ENCODE measurements around the gene STK10.

The STK10 gene

DNA sequence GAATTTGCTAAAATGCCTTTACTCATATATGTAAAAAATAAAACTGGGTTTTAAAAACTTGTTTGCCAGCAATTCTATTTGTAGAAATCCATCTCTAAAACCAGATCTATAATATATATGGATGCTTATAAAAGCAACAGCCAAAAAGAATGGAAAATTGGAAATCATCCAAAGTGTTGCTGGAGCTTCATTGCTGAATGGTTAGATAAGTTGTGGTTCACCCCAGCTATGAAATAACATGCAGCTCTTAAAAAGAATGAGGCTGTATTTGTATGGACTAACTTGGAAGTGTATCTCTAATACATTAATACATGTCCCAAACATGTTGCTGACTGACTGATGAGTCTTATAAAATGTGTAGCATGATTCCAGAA lies 76.2 kb downstream of the STK10 start:
- Histone ChIP-seq H3K4me2 (ENCODE audit: low read length) (peak overlapping the region; percentile 61), H3K9me2 (replicated peaks; ENCODE audit: control insufficient read depth, low read length) (no peaks in the 10 kb centered on the region), H3K79me2 (ENCODE audit: control insufficient read depth, low read length) (peaks cover 2% of the 10 kb centered on the region; the same call in 1 of the 2 replicates), H4K20me1 (ENCODE audit: control insufficient read depth, insufficient read depth, low read depth, low read length) (no peaks in the 10 kb centered on the region), H3K9me3 (ENCODE audit: control insufficient read depth, insufficient read depth, low read length) (no peaks in the 10 kb centered on the region), H3K27me3 (ENCODE audit: control insufficient read depth, low read length) (no peaks in the 10 kb centered on the region), H3K36me3 (ENCODE audit: control insufficient read depth, low read length) (peaks cover 16% of the 10 kb centered on the region), H3K4me3 (ENCODE audit: low read length) (peak overlapping the region; percentile 55), H3F3A (ENCODE audit: control insufficient read depth, insufficient read depth) (peaks cover 20% of the 10 kb centered on the region), H3K4me1 (ENCODE audit: control insufficient read depth, low read length) (peaks cover 60% of the 10 kb centered on the region), H3K27ac (ENCODE audit: low read depth, low read length) (peak overlapping the region; percentile 55)
- TF ChIP-seq, protein P1, sequence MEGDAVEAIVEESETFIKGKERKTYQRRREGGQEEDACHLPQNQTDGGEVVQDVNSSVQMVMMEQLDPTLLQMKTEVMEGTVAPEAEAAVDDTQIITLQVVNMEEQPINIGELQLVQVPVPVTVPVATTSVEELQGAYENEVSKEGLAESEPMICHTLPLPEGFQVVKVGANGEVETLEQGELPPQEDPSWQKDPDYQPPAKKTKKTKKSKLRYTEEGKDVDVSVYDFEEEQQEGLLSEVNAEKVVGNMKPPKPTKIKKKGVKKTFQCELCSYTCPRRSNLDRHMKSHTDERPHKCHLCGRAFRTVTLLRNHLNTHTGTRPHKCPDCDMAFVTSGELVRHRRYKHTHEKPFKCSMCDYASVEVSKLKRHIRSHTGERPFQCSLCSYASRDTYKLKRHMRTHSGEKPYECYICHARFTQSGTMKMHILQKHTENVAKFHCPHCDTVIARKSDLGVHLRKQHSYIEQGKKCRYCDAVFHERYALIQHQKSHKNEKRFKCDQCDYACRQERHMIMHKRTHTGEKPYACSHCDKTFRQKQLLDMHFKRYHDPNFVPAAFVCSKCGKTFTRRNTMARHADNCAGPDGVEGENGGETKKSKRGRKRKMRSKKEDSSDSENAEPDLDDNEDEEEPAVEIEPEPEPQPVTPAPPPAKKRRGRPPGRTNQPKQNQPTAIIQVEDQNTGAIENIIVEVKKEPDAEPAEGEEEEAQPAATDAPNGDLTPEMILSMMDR (IDR thresholded peaks at IDR 0.05; ENCODE audit: low read depth, low read length, poor library complexity, severe bottlenecking) = no peak
- TF ChIP-seq EZH2phosphoT487 (IDR thresholded peaks at IDR 0.05; ENCODE audit: borderline replicate concordance, low read length) = no peak

DNA sequence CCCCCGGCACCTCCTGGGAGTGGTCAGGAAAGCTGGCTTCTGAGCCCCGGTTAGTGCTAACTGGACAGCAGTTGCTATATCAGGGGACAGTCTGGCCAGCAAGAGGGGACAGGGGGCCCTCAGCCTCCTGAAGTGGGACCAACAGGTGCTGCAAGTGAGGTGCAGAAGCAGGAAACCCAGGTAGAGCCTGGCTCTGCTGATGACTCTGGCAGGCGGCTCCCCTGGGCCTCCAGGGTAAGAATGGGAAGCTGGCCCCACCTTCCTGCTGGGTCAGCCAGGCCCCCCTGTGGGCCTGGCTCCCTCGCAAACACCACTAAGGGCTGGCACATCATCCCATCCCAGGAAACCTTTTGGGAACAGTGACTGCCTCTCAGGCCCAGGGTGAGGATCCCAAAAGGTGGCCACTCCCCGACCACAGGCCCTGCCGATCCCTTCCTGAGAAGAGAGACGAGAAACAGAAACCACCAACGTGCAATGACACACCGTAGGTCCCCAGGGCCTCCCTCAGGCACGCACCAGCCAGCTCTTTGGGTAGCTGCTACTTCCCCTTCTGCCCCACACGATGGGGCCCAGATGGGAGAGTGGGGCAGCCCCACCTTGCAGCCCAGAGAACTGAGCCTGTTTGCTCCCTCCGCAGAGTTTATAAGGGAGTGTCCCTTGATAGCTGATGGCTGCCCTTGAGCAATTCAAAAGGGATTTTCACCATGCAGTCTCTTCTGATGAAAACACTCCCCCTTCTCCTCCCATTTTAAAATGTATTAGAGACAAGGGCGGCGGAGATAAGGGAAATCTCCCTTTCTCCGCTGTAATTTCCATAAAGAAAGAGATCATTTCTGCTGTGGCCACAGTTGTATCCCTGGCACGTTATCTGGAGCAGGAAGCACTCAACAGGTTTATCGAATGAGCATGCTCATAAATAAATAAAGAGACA lies 76.8 kb downstream of the STK10 start:
- TF ChIP-seq, protein P1 (IDR thresholded peaks at IDR 0.05; ENCODE audit: low read depth, low read length, poor library complexity, severe bottlenecking) = no peak
- no peak for TF ChIP-seq EZH2phosphoT487 (IDR thresholded peaks at IDR 0.05; ENCODE audit: borderline replicate concordance, low read length)
- Histone ChIP-seq H3K4me3 (ENCODE audit: low read length) (peak overlapping the region; percentile 55), H3K79me2 (ENCODE audit: control insufficient read depth, low read length) (peaks cover 2% of the 10 kb centered on the region; the same call in 1 of the 2 replicates), H3K27ac (ENCODE audit: low read depth, low read length) (peak overlapping the region; percentile 55), H3K36me3 (ENCODE audit: control insufficient read depth, low read length) (peaks cover 19% of the 10 kb centered on the region), H3K9me2 (replicated peaks; ENCODE audit: control insufficient read depth, low read length) (no peaks in the 10 kb centered on the region), H4K20me1 (ENCODE audit: control insufficient read depth, insufficient read depth, low read depth, low read length) (no peaks in the 10 kb centered on the region), H3F3A (ENCODE audit: control insufficient read depth, insufficient read depth) (peaks cover 20% of the 10 kb centered on the region), H3K4me1 (ENCODE audit: control insufficient read depth, low read length) (peaks cover 64% of the 10 kb centered on the region), H3K9me3 (ENCODE audit: control insufficient read depth, insufficient read depth, low read length) (no peaks in the 10 kb centered on the region), H3K27me3 (ENCODE audit: control insufficient read depth, low read length) (no peaks in the 10 kb centered on the region), H3K4me2 (ENCODE audit: low read length) (peak overlapping the region; percentile 61)

DNA sequence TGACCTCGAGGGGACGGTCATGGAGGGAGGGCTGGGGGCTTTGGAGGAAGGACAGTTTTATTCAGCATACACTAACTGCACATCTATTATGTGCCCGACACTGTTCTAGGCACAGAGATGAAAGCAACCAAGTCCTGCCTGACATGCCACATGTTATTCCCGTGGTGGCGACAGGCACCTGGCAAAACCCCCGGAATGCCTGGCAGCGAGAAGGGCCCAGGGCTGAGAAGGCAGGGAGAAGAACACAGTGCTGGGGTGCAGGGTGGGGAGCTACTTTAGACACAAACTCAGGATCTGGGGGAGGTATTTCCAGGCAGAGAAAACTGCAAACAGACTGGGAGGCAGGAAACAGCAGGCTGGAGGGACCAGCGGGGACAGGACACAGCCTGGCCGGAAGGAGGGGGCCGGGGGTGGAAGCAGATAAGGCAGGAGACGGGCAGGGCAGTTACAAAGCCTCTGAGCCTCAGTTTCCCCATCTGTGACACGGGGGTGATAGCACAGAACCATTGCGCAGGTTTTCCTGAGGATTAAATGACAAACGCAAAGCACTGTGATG lies 77.7 kb downstream of the STK10 start:
- Histone ChIP-seq H3K9me2 (replicated peaks; ENCODE audit: control insufficient read depth, low read length) (no peaks in the 10 kb centered on the region), H3K9me3 (ENCODE audit: control insufficient read depth, insufficient read depth, low read length) (no peaks in the 10 kb centered on the region), H3K27me3 (ENCODE audit: control insufficient read depth, low read length) (no peaks in the 10 kb centered on the region), H3K27ac (ENCODE audit: low read depth, low read length) (no peak overlapping the region), H3K4me3 (ENCODE audit: low read length) (no peak overlapping the region), H3K4me1 (ENCODE audit: control insufficient read depth, low read length) (peaks cover 58% of the 10 kb centered on the region), H3K4me2 (ENCODE audit: low read length) (peak overlapping the region; percentile 61), H3F3A (ENCODE audit: control insufficient read depth, insufficient read depth) (peaks cover 14% of the 10 kb centered on the region), H3K36me3 (ENCODE audit: control insufficient read depth, low read length) (peaks cover 12% of the 10 kb centered on the region), H3K79me2 (ENCODE audit: control insufficient read depth, low read length) (0 out of 2 replicates have a peak, but pooled peaks cover 2% of the 10 kb centered on the region), H4K20me1 (ENCODE audit: control insufficient read depth, insufficient read depth, low read depth, low read length) (no peaks in the 10 kb centered on the region)
- no peak for TF ChIP-seq EZH2phosphoT487 (IDR thresholded peaks at IDR 0.05; ENCODE audit: borderline replicate concordance, low read length)
- TF ChIP-seq, protein P1 (IDR thresholded peaks at IDR 0.05; ENCODE audit: low read depth, low read length, poor library complexity, severe bottlenecking) = no peak

Data from DOHH2 (cell line).